GM12891 (cell line): ENCODE measurements around the gene TRAF1.

Source experiments
- POLR2AphosphoS5 ChIP-seq: IDR thresholded peaks from 2 replicates; pipeline ENCODE4 v1.6.1; 2011; ENCODE audit warnings: low read depth, low read length, control low read depth
- TAF1 ChIP-seq: IDR thresholded peaks from 2 replicates; pipeline ENCODE4 v1.6.1; 2011; ENCODE audit warnings: low read depth, low read length, control low read depth

- no peak for TF ChIP-seq POLR2AphosphoS5
- no peak for TF ChIP-seq TAF1
Observed at GRCh38 chr9:120860083-120860482, 66.5 kb downstream of the TRAF1 start.
